GM10248 (cell line): ENCODE measurements around the gene WSCD1.

Source experiments
- CTCF ChIA-PET: fragments of 300-600 bp; sonication (Branson Sonifier 250); formaldehyde crosslinking; extraction: SDS; loops from one replicate; lab custom pipeline; 2021; ENCODE audit warnings: antibody characterized with exemption; lab: Yijun Ruan, JAX
- POLR2A ChIA-PET: fragments of 350-650 bp; sonication (Branson Sonifier 250); formaldehyde crosslinking; extraction: SDS; loops from one replicate; lab custom pipeline; 2020; ENCODE audit warnings: antibody characterized with exemption; lab: Yijun Ruan, JAX
- DNase-seq: peaks from one replicate; pipeline ENCODE4 v3.0.0; 2012; ENCODE audit errors: extremely low spot score
- TF ChIP-seq, protein P1 (sequence below): IDR thresholded peaks from 2 replicates; pipeline ENCODE4 v1.5.1; 2012; ENCODE audit warnings: mild to moderate bottlenecking, low read depth; ENCODE audit errors: extremely low read depth, missing control alignments, control extremely low read depth

Gene WSCD1

GRCh38 chr17:6072157-6072556 is 2.0 kb downstream of the WSCD1 start:
- TF ChIP-seq, protein P1, sequence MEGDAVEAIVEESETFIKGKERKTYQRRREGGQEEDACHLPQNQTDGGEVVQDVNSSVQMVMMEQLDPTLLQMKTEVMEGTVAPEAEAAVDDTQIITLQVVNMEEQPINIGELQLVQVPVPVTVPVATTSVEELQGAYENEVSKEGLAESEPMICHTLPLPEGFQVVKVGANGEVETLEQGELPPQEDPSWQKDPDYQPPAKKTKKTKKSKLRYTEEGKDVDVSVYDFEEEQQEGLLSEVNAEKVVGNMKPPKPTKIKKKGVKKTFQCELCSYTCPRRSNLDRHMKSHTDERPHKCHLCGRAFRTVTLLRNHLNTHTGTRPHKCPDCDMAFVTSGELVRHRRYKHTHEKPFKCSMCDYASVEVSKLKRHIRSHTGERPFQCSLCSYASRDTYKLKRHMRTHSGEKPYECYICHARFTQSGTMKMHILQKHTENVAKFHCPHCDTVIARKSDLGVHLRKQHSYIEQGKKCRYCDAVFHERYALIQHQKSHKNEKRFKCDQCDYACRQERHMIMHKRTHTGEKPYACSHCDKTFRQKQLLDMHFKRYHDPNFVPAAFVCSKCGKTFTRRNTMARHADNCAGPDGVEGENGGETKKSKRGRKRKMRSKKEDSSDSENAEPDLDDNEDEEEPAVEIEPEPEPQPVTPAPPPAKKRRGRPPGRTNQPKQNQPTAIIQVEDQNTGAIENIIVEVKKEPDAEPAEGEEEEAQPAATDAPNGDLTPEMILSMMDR = no peak
- CTCF ChIA-PET = interaction anchor here (1.0 to 1.4 kb wide), 3 partner anchors 9 to 33 kb away, joined by 3 to 6 read pairs (median 3); no protein-coding TSS in a partner anchor
- POLR2A ChIA-PET = interaction anchor here (0.6 kb wide), 1 partner anchor 579 kb away, joined by 3 read pairs; no protein-coding TSS in a partner anchor
- no peak for DNase-seq

DNA sequence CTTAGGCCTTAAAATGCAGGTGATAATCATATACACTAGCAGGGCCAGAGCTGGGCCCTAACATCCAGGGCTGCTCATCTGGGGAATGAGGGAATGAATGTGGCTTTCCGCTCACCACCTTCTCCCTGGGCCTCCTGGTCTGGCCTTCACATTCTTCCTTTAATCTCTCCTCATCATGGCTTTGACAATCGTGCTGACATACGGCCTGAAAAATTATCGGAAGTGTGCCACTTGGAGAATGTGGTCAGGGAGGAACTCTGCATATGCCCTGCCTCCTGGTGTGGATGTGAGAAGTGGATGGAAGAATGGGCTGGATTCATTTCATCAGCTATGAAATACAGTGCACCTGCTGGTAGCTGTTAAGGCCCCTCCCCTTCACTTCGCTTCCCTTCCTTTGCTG is 2.4 kb downstream of the WSCD1 start:
- CTCF ChIA-PET = interaction anchor here (1.1 to 1.4 kb wide), 2 partner anchors 10 to 33 kb away, joined by 3 to 6 read pairs; no protein-coding TSS in a partner anchor
- TF ChIP-seq, protein P1 = no peak
- POLR2A ChIA-PET = no interaction called here
- DNase-seq = no peak

- ChIA-PET CTCF (no interaction called here), POLR2A (no interaction called here)
- TF ChIP-seq, protein P1 = no peak
- DNase-seq = no peak
Measured at GRCh38 chr17:6073620-6074019, 3.4 kb downstream of the WSCD1 start.

- ChIA-PET CTCF (no interaction called here), POLR2A (interaction anchor here (0.5 kb wide), 1 partner anchor 284 kb away, joined by 5 read pairs; no protein-coding TSS in a partner anchor)
- TF ChIP-seq, protein P1 = no peak
- DNase-seq = no peak
Measured at GRCh38 chr17:6075050-6075449, 4.9 kb downstream of the WSCD1 start.

DNA sequence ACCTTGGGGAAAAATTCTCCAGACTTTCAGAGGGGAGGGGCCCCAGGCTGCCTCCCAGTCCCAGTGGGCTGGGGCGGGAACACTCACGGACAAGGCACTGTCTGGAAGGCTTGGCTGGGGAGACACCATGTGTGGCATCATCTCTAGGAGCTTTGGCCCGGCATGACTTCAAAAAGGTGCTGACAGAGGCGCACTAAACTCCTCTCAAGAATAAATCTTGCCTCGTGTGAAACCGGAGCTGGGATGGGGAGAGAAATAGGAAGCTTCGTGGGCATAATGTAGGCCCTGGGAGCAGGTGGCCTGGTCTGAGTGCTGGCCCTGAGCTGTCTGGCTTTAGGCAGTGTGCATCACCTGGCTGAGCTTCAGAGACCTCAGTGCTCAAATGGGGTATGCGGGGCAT is 5.7 kb downstream of the WSCD1 start:
- TF ChIP-seq, protein P1 = no peak
- ChIA-PET CTCF (no interaction called here), POLR2A (no interaction called here)
- no peak for DNase-seq

DNA sequence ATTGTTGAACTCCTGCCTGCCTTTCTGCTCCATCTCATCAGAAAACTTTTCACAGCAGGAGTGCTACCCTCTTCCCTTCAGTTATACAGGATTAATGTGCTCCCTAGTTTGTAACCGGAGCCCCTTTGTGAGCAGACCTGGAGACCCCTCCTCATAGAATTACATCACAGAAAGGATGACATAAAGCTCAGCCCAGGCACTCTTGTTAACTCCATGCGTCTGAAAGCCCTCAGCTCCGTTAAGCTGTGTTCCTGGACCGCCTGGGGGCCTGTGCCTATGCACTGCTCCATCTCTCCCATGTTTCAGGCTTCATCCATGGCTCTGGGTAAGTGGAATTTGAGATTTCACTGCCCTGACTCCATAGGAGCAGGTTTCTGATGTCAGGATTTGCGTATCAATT is 7.6 kb downstream of the WSCD1 start:
- no peak for DNase-seq
- ChIA-PET CTCF (no interaction called here), POLR2A (no interaction called here)
- TF ChIP-seq, protein P1 = no peak
